Left colon (tissue), 2 donors: Measurements from ENCODE around the gene IRS1. TPM values are rescaled to one million over a fixed set of nuclear protein-coding genes. Genes with fewer than 3 reads are reported as not detected.

Experiments used
- ATAC-seq: fragments of 200-7000 bp; cut with Tn5 transposase; one replicate; pipeline ENCODE4 v1.9.1; 2020; ENCODE audit warnings: mild to moderate bottlenecking, moderate library complexity
- DNase-seq, 2 donors: peaks; one replicate each; pipeline ENCODE4 v3.0.0-alpha.2; 2020
- intact Hi-C, 2 donors: fragments of 100-400 bp; cut with DNase I in 1 of 2; cut with micrococcal nuclease in 1 of 2; formaldehyde crosslinking; loops; one replicate each; pipeline versions ENCODE4 v1.11.2 to v1.14.0; 2022; cut with DNase I, micrococcal nuclease
- total RNA-seq, 2 donors: library from RNA; stranded (reverse); fragmentation: NEBNext Ultra II Directional; extraction: Animal tissue kit (Norgen Biotek cat#: 25700); gene quantifications; one replicate each; pipeline ENCODE4 v1.2.1, GENCODE V29; 2021
- donor health status: DM: no; HTN: no; CAD: no.
- donor health status: DM: yes; HTN: yes; CAD: no.

IRS1 gene
- total RNA-seq, 2 donors from 2014 or later: 11.2 to 14.8 TPM

GRCh38 chr2:226715347-226715990 lies 84.2 kb downstream of the IRS1 start:
- no peak for ATAC-seq
- intact Hi-C loops: no loop called here
- DNase-seq: no peak

GRCh38 chr2:226712941-226713340 lies 86.7 kb downstream of the IRS1 start:
- intact Hi-C loops: no loop called here
- ATAC-seq (no peak), DNase-seq (no peak)

- DNase-seq: no peak
- ATAC-seq: peak; percentile 82
- intact Hi-C loops: no loop called here
Observed at GRCh38 chr2:226711606-226712296, 87.9 kb downstream of the IRS1 start.

- intact Hi-C loops: no loop called here
- DNase-seq (no peak), ATAC-seq (no peak)
Observed at GRCh38 chr2:226707499-226707898, 92.1 kb downstream of the IRS1 start.

GRCh38 chr2:226705965-226706364 lies 93.7 kb downstream of the IRS1 start:
- ATAC-seq (no peak), DNase-seq (no peak)
- intact Hi-C loops: no loop called here

- DNase-seq (no peak), ATAC-seq (no peak)
- intact Hi-C loops: no loop called here
Observed at GRCh38 chr2:226705133-226705886, 94.3 kb downstream of the IRS1 start.

- DNase-seq: no peak
- ATAC-seq: no peak
- intact Hi-C loops: no loop called here
Observed at GRCh38 chr2:226703514-226703913, 96.1 kb downstream of the IRS1 start.

GRCh38 chr2:226702376-226702775 lies 97.2 kb downstream of the IRS1 start:
- no peak for DNase-seq
- ATAC-seq: no peak
- intact Hi-C loops: no loop called here

- ATAC-seq: no peak
- intact Hi-C loops: no loop called here
Observed at GRCh38 chr2:226701052-226701451, 98.6 kb downstream of the IRS1 start.

GRCh38 chr2:226699321-226699720 lies 100.3 kb downstream of the IRS1 start:
- peak; percentile 31 to 50 for DNase-seq
- ATAC-seq: no peak
- intact Hi-C loops: no loop called here

More at GRCh38 chr2:226701052-226701451, 98.6 kb downstream of the IRS1 start:
- no peak for DNase-seq

GRCh38 chr2:226698671-226699070 lies 100.9 kb downstream of the IRS1 start:
- intact Hi-C loops: no loop called here
- DNase-seq (no peak), ATAC-seq (no peak)

- intact Hi-C loops: no loop called here
- ATAC-seq: no peak
- no peak for DNase-seq
Observed at GRCh38 chr2:226694586-226695284, 104.9 kb downstream of the IRS1 start.

GRCh38 chr2:226694149-226694548 lies 105.5 kb downstream of the IRS1 start:
- intact Hi-C loops: no loop called here
- DNase-seq (no peak), ATAC-seq (no peak)

- intact Hi-C loops: no loop called here
- ATAC-seq (no peak), DNase-seq (no peak)
Observed at GRCh38 chr2:226693521-226693920, 106.1 kb downstream of the IRS1 start.

- no peak for ATAC-seq
- intact Hi-C loops: no loop called here
Observed at GRCh38 chr2:226692521-226693126, 107.0 kb downstream of the IRS1 start.

GRCh38 chr2:226691255-226691654 lies 108.4 kb downstream of the IRS1 start:
- no peak for DNase-seq
- ATAC-seq: no peak
- intact Hi-C loops: no loop called here

More at GRCh38 chr2:226692521-226693126, 107.0 kb downstream of the IRS1 start:
- DNase-seq: no peak

- intact Hi-C loops: no loop called here
- ATAC-seq (no peak), DNase-seq (no peak)
Observed at GRCh38 chr2:226690461-226691024, 109.1 kb downstream of the IRS1 start.

GRCh38 chr2:226687641-226688253 lies 111.9 kb downstream of the IRS1 start:
- intact Hi-C loops: no loop called here
- ATAC-seq (no peak), DNase-seq (no peak)
